Activated CD4-positive, alpha-beta T cell treated with anti-CD3 and anti-CD28 coated beads, Interleukin-2, amount 50 U/mL, for 24 hours (primary cell): ENCODE measurements around the gene IMMP2L.

Experiments used
- DNase-seq, 2 donors: peaks; one replicate each; pipeline ENCODE4 v3.0.0-alpha.2; 2020; ENCODE audit warnings: low read depth in 1 of 2, low spot score in 1 of 2

Gene IMMP2L

GRCh38 chr7:111401516-111401915 lies 160.8 kb downstream of the IMMP2L start:
- DNase-seq, result no peak

GRCh38 chr7:111400088-111400487 lies 162.2 kb downstream of the IMMP2L start:
- no peak for DNase-seq

GRCh38 chr7:111394891-111395290 lies 167.4 kb downstream of the IMMP2L start:
- DNase-seq, result no peak

GRCh38 chr7:111393011-111393754 lies 169.1 kb downstream of the IMMP2L start:
- no peak for DNase-seq

- no peak for DNase-seq
Measured at GRCh38 chr7:111392294-111392693, 170.0 kb downstream of the IMMP2L start.

- no peak for DNase-seq
Measured at GRCh38 chr7:111390000-111390399, 172.3 kb downstream of the IMMP2L start.

GRCh38 chr7:111388912-111389311 lies 173.4 kb downstream of the IMMP2L start:
- no peak for DNase-seq

- DNase-seq, result no peak
Measured at GRCh38 chr7:111388016-111388415, 174.3 kb downstream of the IMMP2L start.

GRCh38 chr7:111384065-111384891 lies 178.0 kb downstream of the IMMP2L start:
- DNase-seq, result no peak

GRCh38 chr7:111383133-111383532 lies 179.2 kb downstream of the IMMP2L start:
- DNase-seq, result no peak

GRCh38 chr7:111381590-111381989 lies 180.7 kb downstream of the IMMP2L start:
- DNase-seq, result no peak

- no peak for DNase-seq
Measured at GRCh38 chr7:111380945-111381344, 181.3 kb downstream of the IMMP2L start.

GRCh38 chr7:111374027-111374426 lies 188.3 kb downstream of the IMMP2L start:
- no peak for DNase-seq

GRCh38 chr7:111371437-111371836 lies 190.9 kb downstream of the IMMP2L start:
- no peak for DNase-seq

GRCh38 chr7:111370002-111370401 lies 192.3 kb downstream of the IMMP2L start:
- DNase-seq, result no peak

- DNase-seq, result no peak
Measured at GRCh38 chr7:111368381-111369065, 193.8 kb downstream of the IMMP2L start.

- no peak for DNase-seq
Measured at GRCh38 chr7:111364413-111364812, 197.9 kb downstream of the IMMP2L start.

- DNase-seq, result no peak
Measured at GRCh38 chr7:111363099-111363498, 199.2 kb downstream of the IMMP2L start.

- DNase-seq, result no peak
Measured at GRCh38 chr7:111362506-111363054, 199.7 kb downstream of the IMMP2L start.

GRCh38 chr7:111358915-111359314 lies 203.4 kb downstream of the IMMP2L start:
- DNase-seq, result no peak

GRCh38 chr7:111357691-111358090 lies 204.6 kb downstream of the IMMP2L start:
- DNase-seq, result no peak

GRCh38 chr7:111356941-111357340 lies 205.4 kb downstream of the IMMP2L start:
- no peak for DNase-seq
